NCI-H2196 treated with DMSO at 0.1 percent for 48 hours (cell line): ENCODE results near the gene COL12A1.

Experiments
- DNase-seq: peaks from one replicate; lab custom pipeline; 2025; ENCODE audit not compliant: unreplicated experiment; lab: John Stamatoyannopoulos, UW

The COL12A1 gene

GRCh38 chr6:75145211-75145610 is 60.6 kb downstream of the COL12A1 start:
- DNase-seq, result no peak

- DNase-seq, result no peak
These were observed 61.5 kb downstream of the COL12A1 start for GRCh38 chr6:75144386-75144785.

GRCh38 chr6:75143191-75143590 is 62.7 kb downstream of the COL12A1 start:
- no peak for DNase-seq

- DNase-seq, result no peak
These were observed 63.1 kb downstream of the COL12A1 start for GRCh38 chr6:75142721-75143120.

DNA sequence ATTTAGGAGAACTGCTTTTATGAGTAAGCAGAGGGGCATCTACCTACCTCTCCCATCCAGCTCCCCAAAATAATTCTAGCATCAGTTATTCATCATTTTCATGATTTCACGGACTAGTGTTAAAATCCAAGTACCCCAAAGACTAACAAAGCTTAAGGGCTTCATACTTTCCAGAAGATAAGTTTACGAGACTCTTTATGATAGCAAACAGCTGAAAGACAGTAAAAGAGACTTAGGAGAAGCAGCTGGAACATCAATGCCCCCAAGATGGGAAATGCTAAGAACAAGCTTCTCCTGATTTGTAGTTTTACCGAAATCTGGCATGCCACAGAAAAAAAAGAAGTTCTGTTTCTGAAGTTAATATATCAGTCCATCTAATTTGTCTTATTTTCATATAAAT is 70.0 kb downstream of the COL12A1 start:
- no peak for DNase-seq

GRCh38 chr6:75135450-75135849 is 70.4 kb downstream of the COL12A1 start:
- no peak for DNase-seq

- DNase-seq, result no peak
These were observed 75.1 kb downstream of the COL12A1 start for GRCh38 chr6:75130784-75131183.

DNA sequence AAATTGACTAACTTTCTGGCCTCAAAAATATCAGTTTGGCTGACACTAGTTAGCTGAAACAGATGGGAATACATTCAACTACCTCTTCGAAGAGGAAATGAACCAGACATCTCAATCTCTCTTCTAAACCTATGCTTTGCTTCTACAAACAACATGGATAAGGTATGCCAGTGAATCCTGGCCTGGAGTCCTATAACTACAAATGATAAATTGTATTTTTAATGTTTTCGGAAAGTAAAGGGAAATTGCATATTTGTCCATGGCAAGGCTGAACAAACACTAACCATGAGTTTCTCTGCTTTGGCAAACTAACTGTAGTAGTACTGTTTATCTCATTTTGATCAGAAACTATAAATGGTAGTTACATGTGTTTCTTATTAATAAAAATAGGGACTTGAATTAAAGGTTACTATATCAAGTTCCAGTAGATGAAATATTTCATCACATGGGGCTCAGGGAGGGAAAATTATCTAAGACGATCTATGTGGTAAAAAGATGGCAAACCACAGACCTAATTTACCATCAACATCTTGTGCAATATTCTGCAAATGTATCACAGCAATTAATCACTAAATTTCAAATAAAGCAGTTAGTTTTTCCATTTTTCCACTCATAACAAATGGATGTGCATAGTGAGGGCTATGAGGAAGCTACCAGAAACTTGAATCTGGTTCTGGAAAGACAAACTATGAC is 76.8 kb downstream of the COL12A1 start:
- no peak for DNase-seq

DNA sequence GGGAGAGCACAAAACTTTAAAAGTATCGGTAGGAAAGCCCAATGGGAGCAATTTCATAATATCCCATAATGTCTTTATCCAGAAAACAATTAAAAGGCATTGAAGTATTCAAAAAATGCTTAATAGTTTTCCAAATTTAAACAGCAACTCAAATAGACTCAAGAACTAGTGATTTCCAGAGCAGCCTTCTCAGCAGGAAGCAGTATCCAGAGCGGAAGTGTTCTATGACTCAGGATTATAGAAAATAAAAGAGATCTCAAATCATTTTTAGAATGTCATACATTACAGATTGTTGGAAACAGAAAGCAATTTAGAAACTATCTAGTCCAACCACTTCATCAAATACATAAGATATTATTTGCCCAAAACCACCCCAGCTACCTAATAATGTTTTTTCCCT is 79.3 kb downstream of the COL12A1 start:
- DNase-seq, result no peak

- DNase-seq, result no peak
These were observed 80.9 kb downstream of the COL12A1 start for GRCh38 chr6:75124983-75125382.

- no peak for DNase-seq
These were observed 81.8 kb downstream of the COL12A1 start for GRCh38 chr6:75124085-75124484.

DNA sequence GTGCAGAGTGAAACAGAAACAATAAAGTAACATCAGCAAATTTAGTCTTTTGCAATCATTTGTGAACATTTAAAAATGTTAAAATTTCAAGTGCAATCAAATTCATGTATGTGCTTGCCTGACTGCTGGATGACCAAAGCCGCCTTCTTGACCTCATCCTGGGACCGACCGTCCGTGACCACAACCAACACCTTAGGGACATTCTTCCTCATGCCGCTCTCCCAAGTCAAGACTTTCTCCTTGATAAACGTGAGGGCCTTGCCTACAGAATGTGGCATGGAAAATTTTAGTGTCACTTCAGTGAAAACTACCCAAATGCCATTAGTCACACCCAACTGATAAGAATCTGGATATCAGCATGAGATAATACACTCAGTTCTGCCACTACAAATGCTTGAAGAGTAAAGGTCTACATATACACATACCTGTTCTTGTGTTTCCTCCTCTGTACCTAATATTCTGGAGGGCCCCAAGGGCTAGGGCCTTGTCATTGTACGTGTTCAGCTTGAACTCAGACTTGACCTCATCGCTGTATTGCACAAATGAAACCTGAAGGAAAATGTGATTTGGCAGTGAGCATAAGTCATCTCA is 86.8 kb downstream of the COL12A1 start:
- DNase-seq, result no peak

- no peak for DNase-seq
These were observed 88.2 kb downstream of the COL12A1 start for GRCh38 chr6:75117701-75118100.

DNA sequence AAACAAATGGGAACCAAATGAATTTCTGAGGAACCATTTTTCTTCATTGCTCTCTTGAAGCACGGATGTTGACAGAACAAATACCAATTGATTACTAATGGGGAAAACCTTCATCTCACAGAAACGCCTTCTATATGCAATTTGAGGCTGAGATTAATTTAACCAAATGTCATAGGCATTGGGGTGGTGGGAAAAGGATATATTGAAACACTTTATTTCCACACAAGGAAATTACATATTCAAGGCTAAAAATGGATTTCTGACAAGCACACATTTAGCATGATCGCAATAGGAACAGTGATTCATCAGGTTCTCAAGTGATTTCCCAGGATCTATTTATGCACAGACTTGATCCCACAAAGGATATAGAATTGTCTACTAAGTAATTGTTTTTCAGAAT is 88.9 kb downstream of the COL12A1 start:
- DNase-seq, result no peak

DNA sequence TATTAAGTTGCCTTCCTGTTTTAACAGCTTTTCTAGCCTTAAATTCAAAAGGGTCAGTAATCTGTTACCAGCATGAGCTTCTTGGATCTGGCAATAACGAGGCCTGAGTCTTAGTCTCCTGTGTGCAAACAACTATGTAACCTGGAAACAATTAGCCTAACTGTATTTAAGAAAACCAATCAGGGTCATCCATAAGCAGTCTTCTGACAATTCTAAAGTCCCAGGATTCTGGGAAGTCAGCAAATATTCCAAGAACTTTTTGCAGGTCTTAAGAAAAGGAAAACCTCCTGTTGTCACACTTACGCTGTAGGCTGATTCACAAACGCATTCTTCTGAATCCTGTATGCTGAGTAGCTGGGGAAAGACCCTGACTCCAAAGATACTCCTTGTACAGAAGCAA is 90.4 kb downstream of the COL12A1 start:
- DNase-seq, result no peak

- DNase-seq, result no peak
These were observed 91.0 kb downstream of the COL12A1 start for GRCh38 chr6:75114806-75115205.

- DNase-seq, result no peak
These were observed 91.7 kb downstream of the COL12A1 start for GRCh38 chr6:75114195-75114594.

GRCh38 chr6:75113446-75113845 is 92.4 kb downstream of the COL12A1 start:
- DNase-seq, result no peak

- no peak for DNase-seq
These were observed 96.1 kb downstream of the COL12A1 start for GRCh38 chr6:75109765-75110164.

DNA sequence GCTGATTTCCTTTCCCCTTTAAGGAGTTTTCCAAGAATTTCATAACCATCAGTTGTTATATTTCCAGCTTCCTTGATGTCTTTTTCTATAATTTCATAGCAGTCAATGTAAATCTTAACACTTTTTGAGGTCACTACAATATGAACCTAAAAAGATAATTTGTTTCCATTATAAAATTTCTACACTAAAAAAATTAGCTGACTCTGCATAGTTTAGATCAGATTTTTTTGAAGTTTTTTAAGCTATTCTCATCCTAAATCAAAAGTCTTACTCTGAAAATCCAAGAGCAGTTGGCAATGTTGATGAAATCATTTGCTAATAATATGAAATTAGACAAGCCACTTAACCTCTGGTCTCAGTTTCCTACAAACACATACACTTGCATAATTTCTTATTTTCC is 96.8 kb downstream of the COL12A1 start:
- no peak for DNase-seq

- DNase-seq, result no peak
These were observed 97.4 kb downstream of the COL12A1 start for GRCh38 chr6:75108333-75108974.

DNA sequence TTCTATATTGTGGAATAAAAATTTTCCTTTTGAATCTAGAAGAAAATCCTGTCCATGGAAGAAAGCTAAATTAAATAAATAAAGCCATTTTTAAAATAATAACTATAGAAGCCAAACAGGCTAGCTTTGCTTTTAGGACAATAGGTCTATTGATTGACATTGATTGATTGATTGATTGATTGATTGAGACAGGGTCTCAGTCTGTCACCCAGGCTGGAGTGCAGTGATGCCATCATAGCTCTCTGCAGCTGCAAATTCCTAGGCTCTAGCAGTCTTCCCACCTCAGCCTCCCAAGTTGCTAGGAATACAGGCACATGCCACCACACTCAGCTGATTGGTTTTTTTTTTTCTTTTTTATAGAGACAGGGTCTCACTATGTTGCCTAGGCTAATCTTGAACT is 97.9 kb downstream of the COL12A1 start:
- no peak for DNase-seq

- DNase-seq, result no peak
These were observed 99.4 kb downstream of the COL12A1 start for GRCh38 chr6:75106426-75106825.
